ENCODE measurements around the gene ZEB2. TPM values are rescaled to one million over a fixed set of nuclear protein-coding genes. Genes with fewer than 3 reads are reported as not detected.

Gene ZEB2
- total RNA-seq, 1 experiment from 2014 or later: 1.7 TPM

DNA sequence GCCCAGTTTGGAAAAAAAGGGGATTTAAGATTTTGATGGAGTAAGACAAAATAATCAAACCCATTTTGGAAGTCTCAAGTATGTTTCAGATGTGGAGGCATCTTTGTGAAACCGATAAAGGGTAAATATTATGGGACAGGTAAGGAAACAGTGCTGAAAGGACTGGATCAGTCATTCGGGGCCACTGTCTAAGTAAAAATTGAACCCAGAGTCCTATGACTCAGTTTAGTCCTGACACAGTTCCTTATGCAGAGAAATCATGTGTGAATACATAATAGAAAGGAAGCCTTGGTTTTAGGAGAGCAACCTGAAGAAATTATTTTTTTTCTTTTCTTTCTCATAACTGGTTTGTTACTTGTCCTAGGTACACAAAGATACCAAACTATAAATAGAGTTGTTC, 15.4 kb upstream of the ZEB2 start:
- DNase-seq (ENCODE audit: low read depth): no peak
- in situ Hi-C loops (cut with HindIII; ENCODE audit: low pct_unique_long_range_greater_than_20kb, low sequenced_read_pairs): no loop called here

DNA sequence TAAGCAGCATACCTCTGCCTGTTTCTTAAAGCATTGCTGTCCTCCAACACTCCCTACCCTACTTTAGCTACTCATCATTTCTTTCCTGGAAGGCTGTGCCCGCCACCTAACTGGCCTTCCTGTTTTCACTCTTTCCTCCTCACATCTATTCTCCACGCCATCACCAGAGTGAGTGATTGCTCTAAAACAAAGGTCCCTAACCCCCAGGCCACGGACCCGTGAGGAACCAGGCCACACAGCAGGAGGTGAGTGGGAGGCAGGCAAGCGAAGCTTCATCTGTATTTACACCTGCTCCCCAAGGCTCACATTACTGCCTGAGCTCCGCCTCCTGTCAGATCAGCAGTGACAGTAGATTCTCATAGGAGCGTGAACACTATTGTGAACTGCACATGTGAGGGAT, 13.3 kb upstream of the ZEB2 start:
- no peak for DNase-seq (ENCODE audit: low read depth)
- in situ Hi-C loops (cut with HindIII; ENCODE audit: low pct_unique_long_range_greater_than_20kb, low sequenced_read_pairs): no loop called here

DNA sequence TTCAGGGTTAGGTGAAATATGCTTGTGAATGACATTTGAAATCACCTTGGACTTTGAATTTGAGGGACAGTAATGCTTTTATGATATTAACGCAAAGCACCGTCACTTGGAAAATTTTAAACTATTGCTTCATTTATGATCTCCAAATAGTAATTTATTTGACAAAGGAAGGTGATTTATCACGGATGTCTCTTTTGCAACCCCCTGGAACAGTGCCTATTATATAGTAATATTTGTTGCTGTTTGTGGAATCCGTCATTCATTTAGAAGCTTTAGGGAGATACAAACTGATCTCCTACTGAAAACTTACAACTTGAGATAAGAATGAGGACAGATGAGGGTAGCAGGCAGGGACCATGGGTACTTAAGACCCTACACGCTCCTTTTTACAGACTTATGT, 10.7 kb upstream of the ZEB2 start:
- no peak for DNase-seq (ENCODE audit: low read depth)
- in situ Hi-C loops (cut with HindIII; ENCODE audit: low pct_unique_long_range_greater_than_20kb, low sequenced_read_pairs): no loop called here

DNA sequence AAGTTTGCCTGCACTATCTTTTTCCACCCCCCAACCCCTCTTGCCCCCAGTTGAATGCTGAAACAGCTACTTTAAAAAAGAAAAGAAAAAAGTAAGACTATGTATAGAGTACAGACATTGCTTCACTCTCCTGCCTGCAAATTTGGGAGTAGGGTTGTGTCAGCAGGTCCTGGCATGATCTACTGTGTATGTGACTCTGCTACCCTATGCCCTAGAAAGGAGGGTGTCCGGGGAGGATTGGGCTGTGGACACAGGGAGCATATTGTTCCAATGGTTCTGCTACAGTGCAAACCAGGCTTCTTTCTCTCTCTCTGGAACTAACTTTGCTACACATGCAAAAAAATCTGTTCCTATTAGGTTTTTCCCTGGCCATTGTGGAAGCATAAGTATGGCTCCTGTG, 9.9 kb upstream of the ZEB2 start:
- no peak for DNase-seq (ENCODE audit: low read depth)
- in situ Hi-C loops (cut with HindIII; ENCODE audit: low pct_unique_long_range_greater_than_20kb, low sequenced_read_pairs): no loop called here

DNA sequence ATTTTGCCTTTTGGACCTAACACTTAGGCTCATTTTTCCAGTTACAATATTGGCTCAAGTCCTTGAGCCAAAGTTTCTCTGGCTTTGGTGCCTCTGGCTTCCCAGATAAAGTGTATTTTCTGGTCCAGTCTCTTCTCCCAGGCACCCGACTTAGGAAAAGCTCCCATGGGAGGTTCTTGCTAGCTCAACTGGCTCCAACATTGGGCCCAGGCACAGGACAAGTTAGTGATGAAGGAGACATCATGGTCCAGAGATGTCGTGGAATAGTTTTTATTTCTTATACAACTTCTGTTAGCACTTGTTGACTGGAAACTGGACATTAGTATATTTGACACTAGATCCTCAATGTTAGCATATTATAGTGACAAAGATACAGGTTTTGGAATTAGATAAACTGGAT, 8.2 kb upstream of the ZEB2 start:
- no peak for DNase-seq (ENCODE audit: low read depth)
- in situ Hi-C loops (cut with HindIII; ENCODE audit: low pct_unique_long_range_greater_than_20kb, low sequenced_read_pairs): no loop called here

DNA sequence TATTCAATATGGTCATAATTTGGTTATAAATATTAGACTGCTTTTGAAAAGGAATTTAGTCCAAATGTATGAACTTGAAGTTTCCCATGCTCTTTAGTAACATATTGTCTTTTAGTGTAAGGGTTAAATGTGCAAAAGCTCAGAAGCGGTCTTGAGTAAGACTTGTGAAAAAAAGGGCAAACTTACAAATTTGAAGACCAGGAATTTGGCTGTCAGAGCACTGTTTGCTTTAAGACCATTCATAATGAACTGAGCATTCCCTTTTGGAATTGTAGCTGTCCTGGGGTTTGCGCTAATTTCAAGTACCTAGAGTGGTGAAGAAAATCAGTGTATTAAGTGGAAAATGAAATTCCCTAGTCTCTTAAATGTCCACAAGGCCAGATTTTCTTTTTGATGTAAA, 6.9 kb upstream of the ZEB2 start:
- in situ Hi-C loops (cut with HindIII; ENCODE audit: low pct_unique_long_range_greater_than_20kb, low sequenced_read_pairs): no loop called here
- no peak for DNase-seq (ENCODE audit: low read depth)

DNA sequence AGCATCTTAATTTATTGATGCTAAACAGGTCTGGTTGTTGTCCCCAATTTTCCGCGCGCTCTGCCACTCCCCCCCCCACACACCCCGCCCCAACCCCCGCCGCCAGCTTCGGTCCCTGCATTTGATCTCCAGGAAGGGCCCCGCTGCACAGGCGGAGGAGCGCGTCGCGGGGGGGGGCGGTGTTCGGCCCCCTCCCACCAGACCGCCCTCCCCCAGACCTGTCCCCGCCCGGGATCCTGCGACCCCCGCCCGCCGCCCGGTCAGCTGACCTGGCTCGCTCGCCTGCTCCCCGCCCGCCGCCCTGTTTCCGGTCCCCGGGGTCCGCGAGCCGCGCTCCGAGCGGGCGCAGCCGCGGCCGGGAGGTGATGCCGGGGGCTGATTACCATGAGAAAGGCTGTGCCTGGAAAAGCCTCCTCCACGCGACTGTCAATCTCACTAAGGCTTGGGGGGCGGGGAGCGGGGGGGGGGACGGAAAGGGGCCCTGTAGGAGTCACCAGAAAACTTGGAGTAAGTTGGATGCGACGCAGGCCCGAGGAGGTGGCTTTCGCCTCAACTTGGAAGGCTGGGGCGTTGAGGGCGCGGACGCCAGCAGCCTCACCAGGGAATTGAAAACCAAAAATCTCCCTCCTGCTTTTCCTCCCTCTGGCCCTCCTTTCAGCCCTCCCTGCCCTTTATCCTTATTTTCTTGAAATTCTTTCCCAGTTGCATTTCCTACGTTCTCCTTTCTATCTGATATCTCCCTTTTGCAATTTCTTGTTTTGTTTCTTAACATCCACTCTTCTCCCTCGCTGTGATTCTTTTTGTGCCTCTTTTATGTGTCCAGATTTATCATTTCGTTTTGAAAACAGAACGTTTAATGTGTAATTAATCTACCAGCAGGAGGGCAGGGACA, 4.4 kb upstream of the ZEB2 start:
- in situ Hi-C loops (cut with HindIII; ENCODE audit: low pct_unique_long_range_greater_than_20kb, low sequenced_read_pairs): no loop called here
- DNase-seq (ENCODE audit: low read depth): no peak

DNA sequence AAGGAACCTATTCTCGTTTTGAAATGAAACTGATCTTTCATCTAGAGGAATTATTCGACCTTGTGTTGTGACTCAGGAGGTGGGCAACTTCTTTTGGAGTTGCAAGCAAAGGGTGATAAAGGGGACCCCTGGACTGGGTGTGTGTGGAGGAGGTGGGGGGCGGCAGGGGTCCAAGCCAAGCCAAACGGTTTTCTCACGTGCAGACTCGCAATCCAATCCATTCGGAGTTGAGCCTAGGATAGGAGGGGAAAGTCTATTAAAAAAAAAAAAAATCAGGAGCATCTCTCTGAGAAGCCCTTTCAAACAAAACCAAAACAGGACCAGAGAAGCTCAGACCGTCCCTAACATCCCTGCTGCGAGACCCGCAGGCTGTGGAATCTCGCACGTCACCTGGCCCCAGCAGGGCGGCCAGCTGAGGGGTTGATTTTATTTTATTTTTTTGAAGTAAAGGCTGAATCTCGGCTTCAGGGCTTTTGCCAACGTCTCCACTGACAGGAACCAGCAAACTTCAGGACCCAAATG, 3.7 kb upstream of the ZEB2 start:
- no peak for DNase-seq (ENCODE audit: low read depth)
- in situ Hi-C loops (cut with HindIII; ENCODE audit: low pct_unique_long_range_greater_than_20kb, low sequenced_read_pairs): no loop called here

DNA sequence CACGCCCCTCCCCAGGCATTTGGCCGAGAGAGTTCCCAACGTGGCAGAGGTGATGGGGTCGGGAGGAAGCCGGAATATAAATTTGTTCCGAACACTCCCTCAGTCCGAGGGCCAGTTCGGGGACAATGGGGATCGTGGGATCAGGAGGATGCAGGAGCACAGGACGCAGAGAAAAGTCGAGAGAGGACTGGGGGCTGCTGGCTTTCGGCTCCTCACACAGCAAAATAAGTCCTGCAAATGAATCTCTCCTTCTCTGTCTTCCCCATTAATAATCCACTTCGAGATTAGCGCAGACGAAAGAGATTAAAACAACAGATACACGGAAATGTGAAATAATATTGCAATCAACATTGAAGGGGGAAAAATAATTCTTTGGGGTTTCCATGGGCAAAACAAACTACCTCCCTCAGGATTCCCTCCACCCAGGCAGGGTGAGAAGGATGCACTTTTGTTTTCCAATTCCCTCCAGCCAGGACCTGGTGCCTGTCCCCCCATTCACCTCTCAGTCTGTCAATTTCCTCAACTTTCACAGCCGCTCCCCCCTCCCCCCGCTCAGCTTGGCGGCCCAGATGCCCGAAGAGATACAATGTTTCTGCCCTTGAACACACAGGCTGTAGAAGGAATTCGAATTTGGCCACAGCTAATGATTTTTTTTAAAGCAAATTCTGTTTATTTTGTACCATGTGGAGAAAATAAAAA, 3.1 kb upstream of the ZEB2 start:
- in situ Hi-C loops (cut with HindIII; ENCODE audit: low pct_unique_long_range_greater_than_20kb, low sequenced_read_pairs): no loop called here
- no peak for DNase-seq (ENCODE audit: low read depth)

DNA sequence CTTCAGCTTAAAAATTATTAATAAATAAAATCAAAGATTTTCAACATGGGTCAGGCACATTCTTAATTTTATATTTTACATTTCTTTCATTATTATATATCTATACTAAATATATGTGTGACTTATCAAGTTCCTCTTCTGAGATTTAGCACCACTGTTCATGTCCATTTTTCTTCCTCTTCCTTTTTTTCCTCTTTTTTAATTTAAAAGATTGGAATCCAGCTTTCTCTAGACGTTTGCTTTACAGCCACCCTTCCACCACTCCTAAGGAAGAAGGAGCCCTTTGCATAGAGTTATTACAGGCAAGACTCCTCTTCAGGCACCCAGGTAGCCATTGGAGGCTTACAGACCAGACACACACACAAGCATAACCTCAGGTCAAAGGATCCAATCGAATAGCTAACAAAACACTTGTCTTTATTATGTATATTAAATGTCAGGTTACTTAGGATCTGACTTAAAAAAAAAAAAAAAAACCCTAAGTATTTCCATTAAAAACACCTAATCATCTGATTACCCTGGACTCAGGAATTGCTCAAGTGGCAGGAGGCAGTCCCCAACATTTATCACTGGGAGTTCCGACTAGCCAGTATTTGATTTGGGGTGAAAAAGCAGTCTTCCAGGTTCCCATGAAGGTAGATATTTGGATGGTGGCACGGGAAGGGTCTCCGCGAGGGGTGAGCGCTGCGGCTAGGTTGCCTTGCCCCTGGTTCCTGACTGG, 2.4 kb upstream of the ZEB2 start:
- in situ Hi-C loops (cut with HindIII; ENCODE audit: low pct_unique_long_range_greater_than_20kb, low sequenced_read_pairs): no loop called here
- no peak for DNase-seq (ENCODE audit: low read depth)

DNA sequence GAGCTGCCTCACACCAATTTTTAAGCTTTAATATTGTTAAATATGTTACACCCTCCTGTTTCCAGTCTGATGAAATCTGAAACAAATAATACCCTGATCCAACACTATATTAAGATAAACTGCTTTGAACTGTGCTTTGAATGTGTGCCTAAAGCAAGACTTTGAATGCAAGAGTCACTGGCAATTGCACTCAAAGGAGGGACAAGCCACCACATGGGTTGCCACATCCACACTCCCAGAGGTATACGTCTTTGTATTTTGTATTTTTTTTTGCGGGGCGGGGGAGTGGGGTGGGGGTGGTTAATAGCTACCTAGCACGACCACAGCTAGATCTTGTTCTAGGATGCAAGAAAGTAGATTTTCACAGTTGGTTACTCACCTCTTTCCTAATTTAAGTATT, 1.8 kb upstream of the ZEB2 start:
- in situ Hi-C loops (cut with HindIII; ENCODE audit: low pct_unique_long_range_greater_than_20kb, low sequenced_read_pairs): no loop called here

DNA sequence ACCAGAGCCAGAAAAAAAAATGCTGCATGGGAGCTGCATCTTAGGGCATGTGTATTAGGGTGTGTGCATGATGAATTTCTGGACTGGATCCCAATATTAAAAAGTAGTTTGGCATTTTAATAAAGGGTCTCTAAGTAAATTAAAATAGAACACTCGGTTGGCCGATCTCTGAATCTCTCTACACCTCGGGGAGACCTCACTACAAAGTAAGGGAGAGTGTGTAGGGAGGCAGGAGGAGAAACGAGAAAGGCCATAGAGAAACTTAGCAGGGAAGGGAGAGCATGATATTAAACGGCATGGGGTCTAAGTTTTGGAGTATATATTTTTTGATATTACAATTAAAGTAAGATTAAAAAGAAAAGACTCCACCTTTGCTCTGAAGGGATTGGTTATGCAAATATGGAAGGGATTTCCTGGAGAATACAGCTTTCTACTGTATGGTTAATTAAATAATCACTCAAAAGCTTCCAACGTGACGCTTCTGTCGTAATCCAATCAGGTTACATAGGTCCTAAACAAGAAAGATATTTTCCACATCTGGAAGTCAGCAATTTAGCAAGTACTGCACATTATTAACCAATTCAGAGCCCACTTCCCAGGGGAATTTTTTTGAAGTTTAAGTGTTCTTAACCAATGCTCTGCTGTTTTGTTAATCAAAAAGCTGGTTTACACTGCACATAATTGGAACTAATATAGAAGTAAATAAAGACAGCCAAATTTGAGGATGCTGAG, 1.0 kb upstream of the ZEB2 start:
- in situ Hi-C loops (cut with HindIII; ENCODE audit: low pct_unique_long_range_greater_than_20kb, low sequenced_read_pairs): no loop called here
- no peak for DNase-seq (ENCODE audit: low read depth)

More for the DNA sequence above, 1.8 kb upstream of the ZEB2 start:
- DNase-seq (ENCODE audit: low read depth): no peak

DNA sequence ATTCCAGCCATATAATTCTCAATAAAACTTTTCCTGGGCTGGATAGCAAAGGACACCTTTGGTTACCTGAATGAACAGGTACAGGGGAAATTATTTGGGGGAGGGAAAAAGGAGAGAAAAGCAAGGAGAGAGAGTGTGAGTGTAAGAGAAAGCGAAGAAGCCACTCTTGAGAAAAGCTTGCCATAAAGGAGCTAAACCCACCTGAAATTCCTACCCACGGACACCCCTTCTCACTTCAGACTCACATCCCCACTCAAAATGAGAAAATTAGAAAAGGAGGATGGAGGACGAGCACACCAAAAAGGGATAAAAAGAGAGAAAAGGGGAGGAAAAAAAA, 354 bp downstream of the ZEB2 start:
- no peak for DNase-seq (ENCODE audit: low read depth)

DNA sequence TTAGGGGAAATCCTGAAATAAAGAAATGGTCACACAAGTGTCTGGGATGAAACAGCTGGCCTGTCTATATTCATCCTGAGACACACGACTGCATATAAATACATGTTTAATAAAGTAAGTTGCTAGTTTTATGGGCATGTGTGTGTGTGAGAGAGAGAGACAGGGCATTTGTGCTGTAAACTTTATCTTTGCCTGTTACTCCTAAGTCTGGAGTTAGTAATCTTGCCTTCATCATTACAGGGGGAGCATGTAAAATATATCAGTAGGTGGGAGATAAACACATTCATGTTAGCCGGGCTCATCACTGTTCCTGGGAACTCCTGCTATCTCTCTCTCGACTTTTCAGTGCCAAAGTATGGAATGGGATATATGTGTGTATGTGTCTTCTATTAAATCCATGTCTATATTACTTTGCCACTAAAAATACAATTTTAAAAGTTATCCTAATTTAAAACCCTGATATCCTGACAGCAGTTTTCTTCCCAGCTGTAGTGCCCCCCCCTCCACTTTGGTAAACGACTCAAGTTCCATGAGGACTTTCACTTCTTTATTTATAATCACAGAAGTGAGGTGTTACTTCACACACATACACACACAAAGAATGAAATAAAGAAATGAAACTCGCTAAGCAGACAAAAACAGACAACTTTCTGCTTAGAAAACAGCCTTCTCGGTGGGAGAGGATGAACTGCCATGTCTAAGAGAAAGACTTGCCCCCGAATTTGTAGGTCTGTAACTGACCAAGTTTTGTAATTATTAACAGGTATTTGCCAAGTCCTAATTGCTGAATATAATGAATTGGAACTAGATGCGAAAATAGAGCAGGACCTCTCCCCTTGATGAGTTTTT, 947 bp downstream of the ZEB2 start:
- DNase-seq (ENCODE audit: low read depth): no peak
- in situ Hi-C loops (cut with HindIII; ENCODE audit: low pct_unique_long_range_greater_than_20kb, low sequenced_read_pairs): no loop called here

More for the DNA sequence above, 354 bp downstream of the ZEB2 start:
- in situ Hi-C loops (cut with HindIII; ENCODE audit: low pct_unique_long_range_greater_than_20kb, low sequenced_read_pairs): no loop called here

DNA sequence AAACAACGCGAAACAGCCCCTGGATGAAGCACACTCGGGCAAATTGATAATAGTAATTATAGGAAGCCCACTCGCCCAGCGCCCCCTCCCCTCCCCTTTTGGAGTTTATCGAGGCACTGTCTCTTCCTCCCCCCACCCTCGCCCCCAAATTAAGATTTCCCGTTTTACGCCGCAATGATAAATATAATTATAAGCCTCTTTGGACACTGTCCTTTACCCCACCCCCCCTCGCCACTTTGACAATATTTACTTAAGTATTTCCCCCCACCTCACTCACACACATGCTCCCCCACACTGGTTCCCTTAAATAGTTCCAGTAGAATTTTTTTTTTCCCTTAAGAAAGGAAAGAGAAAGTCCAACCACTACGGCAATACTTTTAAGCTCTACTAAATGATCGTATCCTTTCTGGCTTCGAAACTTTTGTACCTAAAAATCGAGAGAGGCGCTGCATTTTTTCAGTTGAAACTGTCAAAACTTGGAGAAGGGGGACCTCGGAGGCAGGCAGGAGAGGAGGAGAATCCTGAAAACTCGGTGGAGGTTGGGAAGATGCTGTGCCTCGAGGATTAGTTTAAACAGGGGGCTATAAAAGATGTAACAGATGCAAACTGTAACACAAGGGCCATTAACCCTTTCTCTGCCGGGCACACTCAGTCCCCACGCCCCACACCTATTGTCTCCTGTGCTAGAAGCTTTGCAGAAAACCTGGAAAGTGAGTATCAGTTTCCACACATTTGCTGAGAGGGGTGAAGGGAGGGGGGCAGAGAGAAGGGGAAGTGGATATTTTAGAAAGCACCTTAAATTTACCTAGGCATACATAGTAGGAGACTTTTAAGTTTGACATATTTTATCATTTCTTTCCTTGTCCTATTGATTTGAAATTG, 1.8 kb downstream of the ZEB2 start:
- DNase-seq (ENCODE audit: low read depth): no peak
- in situ Hi-C loops (cut with HindIII; ENCODE audit: low pct_unique_long_range_greater_than_20kb, low sequenced_read_pairs): no loop called here

DNA sequence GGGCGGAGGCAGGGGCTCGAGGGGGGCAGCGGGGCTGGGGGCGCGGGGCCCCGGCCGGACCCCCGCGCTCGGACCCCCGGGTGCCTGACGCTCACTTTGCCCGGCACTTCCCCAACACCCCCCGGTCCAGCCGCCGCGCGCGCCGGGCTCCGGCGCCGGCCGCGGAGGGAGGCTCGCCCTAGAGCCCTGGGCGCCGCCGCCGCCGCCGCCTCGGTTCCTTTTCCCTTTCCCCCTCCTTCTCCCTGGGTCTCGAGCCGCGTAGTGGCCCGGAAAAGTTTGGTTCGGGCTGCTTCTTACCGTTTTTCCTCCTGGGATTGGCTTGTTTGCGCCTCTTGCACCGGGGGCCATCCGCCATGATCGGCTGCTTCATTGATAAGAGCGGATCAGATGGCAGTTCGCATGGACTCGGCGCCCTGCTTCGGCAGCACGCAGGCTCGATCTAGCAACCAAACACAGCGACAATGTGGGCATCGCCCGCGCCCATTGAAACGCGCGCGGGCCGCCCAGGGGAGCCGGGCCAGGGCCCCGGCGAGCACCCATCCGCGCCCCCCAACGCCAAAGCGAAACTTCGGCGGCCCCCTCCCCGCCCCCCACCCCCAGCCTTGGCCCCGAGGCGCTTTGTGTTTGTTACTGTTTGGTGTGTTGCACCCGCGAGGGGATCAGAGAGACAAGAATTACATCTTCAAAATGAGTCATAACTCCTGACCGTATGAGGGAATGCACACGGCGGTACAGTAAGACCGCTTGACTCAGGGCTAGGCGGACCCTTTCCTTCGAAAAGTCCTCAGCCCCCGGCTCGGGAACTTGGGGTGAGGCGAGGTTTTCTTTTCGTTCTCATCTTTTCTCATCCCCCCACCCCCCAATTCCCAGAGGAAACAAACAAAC, 2.7 kb downstream of the ZEB2 start:
- peak; percentile 48 for DNase-seq (ENCODE audit: low read depth)
- in situ Hi-C loops (cut with HindIII; ENCODE audit: low pct_unique_long_range_greater_than_20kb, low sequenced_read_pairs): no loop called here

Data from Caki2 (cell line).